Keratinocyte (primary cell): ENCODE results near the gene TAOK3. TPM values are rescaled to one million over a fixed set of nuclear protein-coding genes. Genes with fewer than 3 reads are reported as not detected.
"Not testable (repeated sequence)": the region's sequence is repeated elsewhere in the genome, so short reads cannot be mapped to it uniquely, and the experiment has no call there.

Source experiments
- DNase-seq: peaks from one replicate; pipeline ENCODE4 v3.0.0-alpha.2; 2011; ENCODE audit warnings: low read depth, missing footprints, low spot score
- FAIRE-seq: peaks from 2 replicates; lab custom pipeline; 2011; peaks lifted over from hg19 to GRCh38; lab: Jason Lieb, UNC
- H2AFZ ChIP-seq: 2 replicates; pipeline ENCODE4 v1.6.0; 2012; ENCODE audit warnings: low read length, control low read depth, inconsistent platforms; ENCODE audit not compliant: control insufficient read depth
- H3K27ac ChIP-seq: 2 replicates; pipeline ENCODE4 v1.5.1; 2011; ENCODE audit warnings: low read length; ENCODE audit not compliant: control insufficient read depth, insufficient read depth
- H3K27me3 ChIP-seq: 3 replicates; pipeline ENCODE4 v1.6.0; 2011; ENCODE audit warnings: low read length; ENCODE audit not compliant: control insufficient read depth, insufficient read depth; ENCODE audit errors: extremely low read depth
- H3K36me3 ChIP-seq, 2 experiments: 2 replicates in 1 of 2; 3 replicates in 1 of 2; pipeline ENCODE4 v1.5.1; 2011; ENCODE audit warnings: low read length in 2 of 2, mild to moderate bottlenecking in 1 of 2; ENCODE audit not compliant: control insufficient read depth in 2 of 2, insufficient read depth in 2 of 2; ENCODE audit errors: extremely low read depth in 1 of 2
- H3K4me1 ChIP-seq: 3 replicates; pipeline ENCODE4 v1.5.1; 2011; ENCODE audit warnings: low read length; ENCODE audit not compliant: control insufficient read depth, insufficient read depth; ENCODE audit errors: extremely low read depth
- H3K4me2 ChIP-seq: 3 replicates; pipeline ENCODE4 v1.6.0; 2011; ENCODE audit warnings: low read depth, low read length; ENCODE audit not compliant: control insufficient read depth, insufficient read depth; ENCODE audit errors: extremely low read depth
- H3K4me3 ChIP-seq, 3 experiments: fragments of 200-600 bp in 1 of 3; sonication (generic) in 1 of 3; 2 replicates in 2 of 3; 3 replicates in 1 of 3; pipeline ENCODE4 v1.5.1; 2011 to 2016; ENCODE audit warnings: low read length in 3 of 3, mild to moderate bottlenecking in 3 of 3, control low read depth in 2 of 3, inconsistent platforms in 1 of 3, low read depth in 1 of 3, mixed read lengths in 1 of 3, mixed run types in 1 of 3, moderate library complexity in 1 of 3; ENCODE audit not compliant: control insufficient read depth in 2 of 3, insufficient read depth in 2 of 3; ENCODE audit errors: extremely low read depth in 1 of 3
- H3K79me2 ChIP-seq: 2 replicates; pipeline ENCODE4 v1.6.0; 2012; ENCODE audit warnings: low read length; ENCODE audit not compliant: control insufficient read depth, insufficient read depth
- H3K9ac ChIP-seq: 3 replicates; pipeline ENCODE4 v1.6.0; 2011; ENCODE audit warnings: low read length; ENCODE audit not compliant: control insufficient read depth, insufficient read depth; ENCODE audit errors: extremely low read depth
- H3K9me1 ChIP-seq: 3 replicates; pipeline ENCODE4 v1.6.0; 2011; ENCODE audit warnings: low read length; ENCODE audit not compliant: control insufficient read depth, insufficient read depth; ENCODE audit errors: extremely low read depth
- H3K9me3 ChIP-seq: 2 replicates; pipeline ENCODE4 v1.5.1; 2012; ENCODE audit warnings: low read depth, low read length; ENCODE audit not compliant: control insufficient read depth
- H4K20me1 ChIP-seq: 3 replicates; pipeline ENCODE4 v1.6.0; 2011; ENCODE audit warnings: low read length; ENCODE audit not compliant: control insufficient read depth, insufficient read depth; ENCODE audit errors: extremely low read depth
- CTCF ChIP-seq, 3 experiments: IDR thresholded peaks in 1 of 3; conservative IDR thresholded peaks in 1 of 3; optimal IDR thresholded peaks in 1 of 3; 2 replicates in 2 of 3; 3 replicates in 1 of 3; pipeline versions ENCODE3 to v1.5.1; 2011; ENCODE audit warnings: low read length in 3 of 3, mild to moderate bottlenecking in 3 of 3, moderate library complexity in 2 of 3, control low read depth in 1 of 3, inconsistent platforms in 1 of 3; ENCODE audit not compliant: insufficient read depth in 2 of 3; ENCODE audit errors: extremely low read depth in 1 of 3
- EZH2 ChIP-seq: IDR thresholded peaks from one replicate; pipeline ENCODE4 v1.6.1; 2012; ENCODE audit warnings: inconsistent platforms, mild to moderate bottlenecking, low read length, moderate library complexity
- dilution Hi-C: fragments of 300-500 bp; cut with MboI; formaldehyde crosslinking; loops from one replicate; pipeline ENCODE4 v1.7.0; 2020; ENCODE audit warnings: low sequenced_read_pairs; ENCODE audit not compliant: extremely low pct_ligation_motif_present
- polyA plus RNA-seq, 5 experiments: library from polyadenylated mRNA; depleted of rRNA in 3 of 5; stranded (reverse) in 3 of 5; stranded (forward) in 1 of 5; unstranded in 1 of 5; fragments of >200 nt; gene quantifications; 1 replicate in 1 of 5; 2 replicates in 3 of 5; 3 replicates in 1 of 5; pipeline versions ENCODE4 v1.2.1 to v1.2.3, GENCODE V29; 2011 to 2012; ENCODE audit warnings: missing spikeins in 2 of 5, low read depth in 1 of 5, low replicate concordance in 1 of 5

The TAOK3 gene
- polyA plus RNA-seq, 1 donor (not counting 4 experiments of a cell fraction or from before 2014, with no cell fraction given) = 35.0 TPM

- Histone ChIP-seq H4K20me1 (no peaks in the 10 kb centered on the region), H3K27me3 (no peaks in the 10 kb centered on the region), H3K4me3 (no peak overlapping the region), H3K79me2 (peaks cover 13% of the 10 kb centered on the region), H3K27ac (no peak overlapping the region), H2AFZ (no peak overlapping the region), H3K36me3 (no peaks in the 10 kb centered on the region), H3K4me2 (no peak overlapping the region), H3K4me1 (no peaks in the 10 kb centered on the region), H3K9me1 (peaks cover 2% of the 10 kb centered on the region), H3K9me3 (no peaks in the 10 kb centered on the region), H3K9ac (no peak overlapping the region)
- dilution Hi-C loops = no loop called here
- FAIRE-seq = no peak
- TF ChIP-seq EZH2 (no peak), CTCF (optimal IDR thresholded peaks at IDR 0.05 in 1 of 3, IDR thresholded peaks at IDR 0.05 in 1 of 3, conservative IDR thresholded peaks at IDR 0.05 in 1 of 3; ENCODE audit: extremely low read depth in 1 of 3, insufficient read depth in 2 of 3, low read length in 3 of 3) (no peak)
- DNase-seq = no peak
These were observed 85.0 kb downstream of the TAOK3 start for GRCh38 chr12:118287728-118288127.

- H2AFZ ChIP-seq = no peak overlapping the region
- FAIRE-seq (no peak), DNase-seq (no peak)
- peaks cover 8% of the 10 kb centered on the region for H3K79me2 ChIP-seq
- TF ChIP-seq CTCF (optimal IDR thresholded peaks at IDR 0.05 in 1 of 3, IDR thresholded peaks at IDR 0.05 in 1 of 3, conservative IDR thresholded peaks at IDR 0.05 in 1 of 3; ENCODE audit: extremely low read depth in 1 of 3, insufficient read depth in 2 of 3, low read length in 3 of 3) = no peak
- TF ChIP-seq EZH2 = no peak
- no peaks in the 10 kb centered on the region for H3K4me1 ChIP-seq
- H3K9me3 ChIP-seq = no peaks in the 10 kb centered on the region
- no peaks in the 10 kb centered on the region for H3K27me3 ChIP-seq
- no peak overlapping the region for H3K27ac ChIP-seq
- H3K4me3 ChIP-seq = no peak overlapping the region
- no peaks in the 10 kb centered on the region for H3K9me1 ChIP-seq
- no peak overlapping the region for H3K4me2 ChIP-seq
- dilution Hi-C loops = no loop called here
- no peaks in the 10 kb centered on the region for H4K20me1 ChIP-seq
- H3K9ac ChIP-seq = no peak overlapping the region
- no peaks in the 10 kb centered on the region for H3K36me3 ChIP-seq
These were observed 89.9 kb downstream of the TAOK3 start for GRCh38 chr12:118282767-118283166.

GRCh38 chr12:118278288-118278687 lies 94.4 kb downstream of the TAOK3 start:
- FAIRE-seq, H2AFZ ChIP-seq, H3K4me1 ChIP-seq, H4K20me1 ChIP-seq, H3K27ac ChIP-seq, H3K4me3 ChIP-seq, H3K9ac ChIP-seq, H3K79me2 ChIP-seq, H3K4me2 ChIP-seq, dilution Hi-C loops, DNase-seq, H3K9me1 ChIP-seq, H3K9me3 ChIP-seq, H3K36me3 ChIP-seq, H3K27me3 ChIP-seq: not testable (repeated sequence)
